ENCODE data around the gene DNAI7.

- no peak for TF ChIP-seq EZH2 (IDR thresholded peaks at IDR 0.05; ENCODE audit: borderline replicate concordance, insufficient read depth, low read depth, low read length, poor library complexity, severe bottlenecking)
- TF ChIP-seq CTCF (IDR thresholded peaks at IDR 0.05): no peak
Measured at GRCh38 chr12:25213338-25213737, 18.4 kb upstream of the DNAI7 start.

All from B cell (primary cell).